Endometrial microvascular endothelial cells (primary cell): Measurements from ENCODE around the gene OCEL1. TPM values are rescaled to one million over a fixed set of nuclear protein-coding genes. Genes with fewer than 3 reads are reported as not detected.
"Not testable (repeated sequence)": the region's sequence is repeated elsewhere in the genome, so short reads cannot be mapped to it uniquely, and the experiment has no call there.

Experiments
- in situ Hi-C: cut with HindIII; loops from 2 replicates; pipeline ENCODE4 v1.10.0; 2017; ENCODE audit warnings: low sequenced_read_pairs, low pct_unique_long_range_greater_than_20kb; ENCODE audit errors: inconsistent ontology term
- total RNA-seq: library from RNA; depleted of rRNA; stranded (reverse); fragments of >200 nt; gene quantifications from one replicate; pipeline ENCODE4 v1.2.3, GENCODE V29; 2015; ENCODE audit errors: inconsistent ontology term

Gene OCEL1
- total RNA-seq, 1 donor from 2014 or later = 2.7 TPM

DNA sequence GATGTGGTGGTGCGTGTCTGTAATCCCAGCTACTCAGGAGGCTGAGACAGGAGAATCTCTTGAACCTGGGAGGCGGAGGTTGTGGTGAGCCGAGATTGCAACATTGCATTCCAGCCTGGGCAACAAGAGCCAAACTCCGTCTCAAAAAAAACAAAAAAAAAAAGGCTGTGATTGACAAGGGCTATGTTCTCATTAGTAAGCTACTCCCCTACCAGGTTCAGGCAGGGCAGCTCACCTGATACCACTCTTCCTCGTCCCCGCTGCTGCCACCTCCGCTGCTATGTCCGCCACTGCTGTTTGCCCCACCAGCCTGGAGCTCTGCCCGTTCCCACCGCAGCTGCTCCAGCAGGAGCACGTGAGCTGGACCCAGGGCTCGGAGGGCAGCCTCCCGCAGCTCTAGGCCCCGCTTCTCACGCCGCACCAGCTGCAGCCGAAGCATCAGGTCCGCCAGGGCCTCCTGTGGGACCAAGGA, 29.2 kb downstream of the OCEL1 start:
- in situ Hi-C loops = no loop called here

DNA sequence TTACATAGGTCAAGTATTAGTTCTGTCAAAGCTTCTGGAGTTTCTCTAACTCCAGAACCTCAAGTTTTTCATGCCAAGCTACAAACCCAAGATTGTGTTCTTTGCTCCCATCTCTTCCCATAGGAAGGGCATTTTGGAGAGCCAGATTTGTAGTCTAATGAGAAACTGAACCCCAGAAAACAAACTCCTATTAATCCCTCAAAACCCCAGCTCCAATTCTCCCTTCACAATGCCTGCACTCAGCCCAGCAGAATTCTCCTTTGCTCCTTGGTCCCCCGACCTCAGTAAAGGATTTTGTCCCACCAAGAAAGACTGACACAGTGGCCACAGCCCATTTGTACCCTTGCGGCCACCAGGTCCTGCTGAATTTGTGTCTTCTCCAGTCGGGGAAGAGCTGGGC, 30.1 kb downstream of the OCEL1 start:
- in situ Hi-C loops = no loop called here

DNA sequence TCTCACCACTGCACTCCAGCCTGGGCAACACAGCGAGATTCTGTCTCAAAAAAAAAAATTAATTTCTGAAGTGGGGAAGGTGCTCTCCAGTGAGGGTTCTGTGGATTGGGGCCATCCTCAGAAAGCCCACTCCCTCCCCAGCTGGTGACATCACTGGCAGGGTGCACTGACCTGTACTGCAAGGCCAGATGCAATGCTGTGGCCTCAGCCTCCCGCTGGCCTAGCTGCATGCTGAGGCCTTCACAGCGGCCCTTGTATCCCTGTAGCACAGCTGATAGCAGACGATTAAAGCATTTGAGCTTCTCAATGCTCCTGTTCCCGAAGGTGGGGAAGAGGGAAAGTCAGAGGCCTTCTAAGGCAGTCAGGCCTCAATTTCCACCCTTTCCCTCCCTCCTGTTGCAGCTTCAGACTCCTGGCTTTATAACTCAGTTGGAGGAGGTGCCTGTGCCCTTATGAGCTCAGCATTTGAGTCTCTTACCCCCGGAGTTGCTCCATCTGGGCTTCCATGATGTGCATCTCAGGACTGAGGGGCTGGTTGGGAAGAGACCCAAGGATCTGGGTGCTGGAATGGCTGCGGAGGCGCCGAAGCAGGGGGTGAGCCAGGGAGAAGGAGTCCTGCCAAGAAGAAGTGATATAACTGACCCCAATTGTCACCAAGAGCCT, 33.2 kb downstream of the OCEL1 start:
- in situ Hi-C loops = no loop called here

DNA sequence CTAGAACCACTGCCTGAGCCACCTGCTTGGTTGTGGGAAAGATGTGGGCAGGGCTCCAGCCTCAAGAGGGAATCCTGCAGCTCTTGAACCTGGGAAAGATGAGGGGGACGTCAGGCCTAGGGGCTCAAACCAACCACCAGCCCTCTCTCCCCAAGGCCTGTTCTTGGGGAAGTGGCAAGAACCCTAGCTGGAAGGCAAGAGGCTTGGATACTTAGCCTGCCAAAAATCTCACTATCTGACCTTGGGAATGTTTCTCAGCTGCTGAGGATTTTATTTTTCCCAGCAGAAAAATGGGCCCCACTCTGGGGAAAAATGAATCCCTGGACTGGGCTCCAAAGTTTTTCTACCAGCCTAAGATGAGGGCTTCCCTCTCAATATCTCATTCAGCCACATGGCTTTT, 33.9 kb downstream of the OCEL1 start:
- in situ Hi-C loops = no loop called here

DNA sequence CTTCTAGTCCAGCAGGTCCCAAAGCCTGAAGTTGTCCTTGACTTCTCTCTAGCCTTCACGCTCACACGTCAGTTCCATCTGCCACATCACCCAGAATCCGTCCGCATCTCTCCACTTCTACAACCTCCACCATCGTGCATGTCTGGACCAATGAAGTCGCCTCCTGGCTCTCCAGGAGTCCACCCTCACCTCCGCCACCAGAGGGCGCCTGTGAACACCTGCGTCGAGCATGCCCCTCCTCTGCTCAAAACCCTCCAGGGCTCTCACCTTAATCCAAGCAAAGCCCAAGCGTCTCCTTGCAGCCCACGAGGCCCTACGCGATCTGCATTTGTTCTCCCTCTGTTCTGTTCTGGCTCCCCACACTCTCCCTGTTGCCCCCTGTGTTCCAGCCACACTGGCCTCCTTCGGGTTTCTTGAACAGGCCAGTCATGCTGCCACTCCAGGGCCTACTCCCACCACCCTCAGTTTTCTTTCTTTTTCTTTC, 34.9 kb downstream of the OCEL1 start:
- in situ Hi-C loops = no loop called here

DNA sequence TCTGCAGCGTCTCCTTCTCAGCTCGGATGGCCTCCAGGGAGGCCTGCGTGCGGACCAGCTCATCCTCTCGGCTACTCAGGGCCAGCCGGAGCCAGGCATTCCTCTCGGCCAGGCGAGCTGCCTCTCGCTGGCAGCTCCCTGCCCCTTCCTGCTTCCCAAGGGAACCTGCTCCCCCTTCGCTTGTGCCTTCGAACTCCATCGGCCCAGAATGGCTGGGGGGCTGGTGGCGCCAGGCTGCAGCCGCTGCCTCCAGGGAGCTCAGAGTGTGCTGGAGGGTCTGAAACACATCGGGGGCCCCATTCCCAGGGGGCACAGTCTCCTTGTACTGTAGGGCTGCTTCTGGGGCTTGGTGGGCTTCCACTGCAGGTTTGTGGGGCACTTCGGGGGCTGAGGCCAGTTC, 36.5 kb downstream of the OCEL1 start:
- in situ Hi-C loops = no loop called here

DNA sequence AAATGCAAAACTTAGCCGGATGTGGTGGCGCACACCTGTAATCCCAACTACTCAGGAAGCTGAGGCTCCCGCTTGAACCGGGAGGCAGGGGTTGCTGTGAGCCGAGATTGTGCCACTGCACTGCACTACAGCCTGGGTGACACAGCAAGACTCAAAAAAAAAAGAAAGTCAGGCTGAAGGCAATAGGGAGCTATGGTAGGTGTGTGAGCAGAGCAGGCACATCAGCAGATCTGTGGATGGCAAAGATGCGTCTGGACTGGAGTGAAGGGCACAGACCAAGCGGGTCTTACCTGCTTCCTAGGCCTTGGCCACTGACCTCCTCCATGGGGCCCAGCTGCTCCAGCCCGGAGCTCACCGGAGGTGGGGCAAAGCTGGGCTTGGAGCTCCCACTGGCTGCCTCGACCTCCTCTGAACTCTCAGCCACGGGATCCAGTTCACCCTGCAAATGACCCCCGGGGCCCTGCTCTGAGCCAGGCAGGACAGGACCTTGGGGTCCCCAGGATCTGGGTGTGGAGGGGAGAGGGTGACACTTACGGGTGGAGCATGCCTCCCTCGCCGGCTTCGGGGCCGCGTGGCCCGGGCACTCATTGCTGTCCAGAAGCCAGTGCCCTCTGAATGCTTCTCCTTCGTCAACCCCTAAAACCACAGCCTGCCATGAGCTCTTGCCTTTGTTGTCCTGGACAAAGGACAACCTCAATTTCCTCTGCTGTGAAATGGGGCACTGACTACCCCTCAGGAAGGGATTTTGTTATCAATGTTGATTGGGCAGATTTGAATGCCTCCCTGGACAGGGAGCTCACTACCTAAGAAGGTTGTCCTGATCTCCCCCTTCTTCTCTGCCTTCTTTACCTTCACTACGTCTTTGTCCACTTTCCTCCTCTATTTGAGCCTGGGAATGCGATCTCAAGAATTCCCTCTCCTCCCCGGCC, 38.0 kb downstream of the OCEL1 start:
- in situ Hi-C loops = no loop called here

DNA sequence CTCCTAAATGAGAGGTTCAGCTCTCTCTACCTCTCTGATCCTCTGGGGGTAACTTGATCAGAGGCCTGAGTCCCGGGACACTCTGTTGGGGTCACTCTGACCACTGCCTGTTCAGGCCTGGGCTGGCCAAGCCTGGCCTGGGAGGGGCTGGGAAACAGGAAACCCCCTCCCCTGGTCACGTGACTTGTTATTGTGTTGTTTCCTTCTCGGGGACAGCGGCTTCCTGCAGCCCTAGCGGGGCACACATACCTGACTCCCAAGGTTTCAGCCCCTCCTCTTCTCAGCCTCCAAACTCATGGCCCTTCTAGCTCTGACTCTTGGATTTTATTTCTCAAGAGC, 38.6 kb downstream of the OCEL1 start, which contains the start of gene USHBP1:
USHBP1 (minus strand) TSS at position 105 of the 339 bp plus-strand sequence. CDS start 446 bp downstream, outside the sequence.
- in situ Hi-C loops = no loop called here

DNA sequence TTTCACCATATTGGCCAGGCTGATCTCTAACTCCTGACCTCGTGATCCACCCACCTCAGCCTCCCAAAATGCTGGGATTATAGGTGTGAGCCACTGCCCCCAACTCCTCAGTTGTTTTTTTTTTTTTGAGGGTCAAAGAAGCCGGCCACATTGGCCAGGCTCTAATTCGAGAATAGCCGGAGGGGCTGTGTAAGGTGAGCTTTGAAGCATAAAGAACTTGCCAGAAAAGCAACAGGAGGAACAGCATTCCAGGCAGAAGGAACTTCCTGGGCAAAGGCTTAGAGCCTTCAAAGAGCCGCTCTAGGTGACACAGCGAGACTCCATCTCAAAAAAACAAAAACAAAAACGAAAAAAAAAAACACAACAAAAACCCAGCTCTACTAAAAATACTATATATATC, 40.0 kb downstream of the OCEL1 start:
- in situ Hi-C loops = no loop called here

DNA sequence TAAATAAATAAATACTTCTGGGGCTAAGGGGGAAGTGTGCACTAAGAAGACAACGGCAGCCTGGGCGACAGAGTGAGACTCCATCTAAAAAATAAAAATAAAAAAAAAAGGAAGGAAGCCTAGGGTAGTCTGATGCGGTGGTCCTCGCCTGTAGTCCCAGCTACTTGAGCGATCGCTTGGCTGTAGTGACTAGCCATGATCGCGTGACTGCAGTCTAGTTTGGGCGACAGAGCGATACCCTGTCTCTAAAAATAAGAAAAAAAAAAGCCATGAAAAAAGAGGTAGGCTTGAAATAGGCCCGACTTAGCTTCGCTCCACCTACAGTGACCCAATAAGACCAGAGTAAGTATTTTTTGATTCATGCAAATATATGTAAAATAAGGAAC, 40.6 kb downstream of the OCEL1 start:
- in situ Hi-C loops = no loop called here

DNA sequence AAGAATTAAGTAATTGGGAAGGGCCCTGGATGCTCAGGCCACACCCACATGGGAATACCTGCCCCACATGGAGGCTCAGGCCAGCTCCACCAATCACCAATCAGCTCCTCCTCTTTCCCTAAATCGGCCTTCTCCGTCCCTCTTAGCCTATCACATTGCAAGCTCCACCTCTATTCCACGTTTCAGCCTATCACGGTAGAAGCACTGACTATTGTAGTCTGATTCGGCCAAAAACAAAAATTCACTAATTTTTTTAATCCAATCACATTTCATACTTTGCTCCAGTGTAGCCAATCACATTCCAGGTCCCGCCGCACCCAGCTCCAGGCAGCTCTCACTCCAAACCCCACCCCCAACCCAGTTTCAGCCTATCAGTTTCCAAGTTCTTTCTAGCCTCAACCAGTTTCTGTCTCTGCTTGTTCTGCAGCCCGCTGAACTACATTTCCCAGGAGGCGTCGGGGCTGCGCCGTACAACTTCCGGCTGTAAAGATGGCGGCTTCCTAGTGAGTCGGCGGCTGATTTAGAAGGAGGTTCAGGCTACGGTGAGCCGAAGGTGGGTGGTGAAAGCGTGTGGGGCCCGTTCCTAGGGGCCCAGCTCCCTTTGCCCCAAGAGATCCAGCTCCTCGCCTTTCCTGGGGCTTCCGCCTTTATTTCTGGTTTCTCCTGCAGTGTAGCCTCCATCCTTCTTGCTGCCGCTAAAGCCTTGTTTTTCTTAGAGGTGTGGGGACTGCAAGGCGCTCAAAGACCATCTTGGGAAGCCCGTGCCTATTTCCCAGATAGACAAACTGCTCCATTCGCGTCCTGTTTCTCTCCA, 41.2 kb downstream of the OCEL1 start, which contains the start of gene BABAM1:
BABAM1 (plus strand) TSS at position 469 of the 814 bp plus-strand sequence. CDS start 1,364 bp downstream, outside the sequence.
- in situ Hi-C loops = no loop called here

DNA sequence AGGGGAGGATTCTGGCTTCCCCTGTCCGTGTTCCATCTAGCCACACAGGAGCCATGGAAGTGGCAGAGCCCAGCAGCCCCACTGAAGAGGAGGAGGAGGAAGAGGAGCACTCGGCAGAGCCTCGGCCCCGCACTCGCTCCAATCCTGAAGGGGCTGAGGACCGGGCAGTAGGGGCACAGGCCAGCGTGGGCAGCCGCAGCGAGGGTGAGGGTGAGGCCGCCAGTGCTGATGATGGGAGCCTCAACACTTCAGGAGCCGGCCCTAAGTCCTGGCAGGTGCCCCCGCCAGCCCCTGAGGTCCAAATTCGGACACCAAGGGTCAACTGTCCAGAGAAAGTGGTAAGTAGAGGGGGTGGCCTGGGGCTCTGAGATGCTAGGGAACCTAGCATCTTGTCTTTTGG, 42.7 kb downstream of the OCEL1 start:
- in situ Hi-C loops = no loop called here

DNA sequence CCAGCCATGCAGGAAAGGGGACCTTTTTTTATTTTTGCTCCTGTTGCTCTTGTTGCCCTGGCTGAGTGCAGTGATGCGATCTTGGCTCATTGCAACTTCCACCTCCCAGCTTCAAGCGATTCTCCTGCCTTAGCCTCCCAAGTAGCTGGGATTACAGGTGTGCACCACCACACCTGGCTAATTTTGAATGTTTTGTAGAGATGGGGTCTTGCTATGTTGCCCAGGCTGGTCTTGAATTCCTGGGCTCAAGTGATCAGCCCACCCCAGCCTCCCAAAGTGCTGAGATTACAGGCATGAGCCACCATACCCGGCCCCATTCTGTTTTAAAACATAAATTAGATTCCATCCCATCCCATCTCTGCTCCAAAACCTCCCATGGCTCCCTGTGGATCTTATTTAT, 48.9 kb downstream of the OCEL1 start:
- in situ Hi-C loops = not testable (repeated sequence)

DNA sequence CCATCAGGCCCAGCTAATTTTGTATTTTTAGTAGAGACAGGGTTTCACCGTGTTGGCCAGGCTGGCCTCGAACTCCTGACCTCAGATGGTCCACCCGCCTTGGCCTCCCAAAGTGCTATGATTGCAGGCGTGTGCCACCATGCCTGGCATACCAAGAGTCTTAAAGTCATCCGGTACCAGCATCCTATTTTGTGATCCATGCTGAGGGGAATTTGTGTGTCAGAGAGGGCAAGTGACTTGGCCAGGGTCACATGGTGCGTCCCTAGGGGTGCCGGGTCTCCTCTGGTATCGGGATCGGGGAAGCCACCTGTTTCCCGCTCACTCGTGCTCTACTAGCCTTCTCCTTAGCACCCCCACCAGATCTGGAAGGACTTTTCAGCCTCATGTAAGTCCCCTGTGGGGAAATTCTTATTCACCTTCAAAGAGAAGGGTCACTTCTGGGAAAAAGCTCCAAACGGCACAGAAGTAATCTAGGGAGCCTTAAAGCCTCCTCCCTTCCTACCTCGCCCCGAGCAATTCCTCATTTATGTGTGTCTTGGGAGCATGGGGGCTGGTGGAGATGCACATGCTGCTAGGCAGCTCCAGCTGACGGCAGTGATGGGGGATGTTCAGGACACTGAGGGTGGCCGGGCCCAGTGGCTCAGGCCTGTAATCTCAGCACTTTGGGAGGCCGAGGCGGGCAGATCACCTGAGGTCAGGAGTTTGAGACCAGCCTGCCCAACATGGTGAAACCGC, 49.6 kb downstream of the OCEL1 start:
- in situ Hi-C loops = no loop called here

Other genes with a start within 250 kb of the OCEL1 start
- gene CPAMD8, start 199.4 kb upstream of the OCEL1 start, total RNA-seq = 0.46 TPM
- 14.2 TPM for gene HAUS8, start 150.8 kb upstream of the OCEL1 start, total RNA-seq
- 60.7 TPM for gene MYO9B, start 150.4 kb upstream of the OCEL1 start, total RNA-seq
- gene USE1, start 10.9 kb upstream of the OCEL1 start, total RNA-seq = 11.1 TPM
- 40.9 TPM for gene NR2F6, start 19.7 kb downstream of the OCEL1 start, total RNA-seq
- 18.5 TPM for gene USHBP1, start 38.5 kb downstream of the OCEL1 start, total RNA-seq
- gene BABAM1, start 41.2 kb downstream of the OCEL1 start, total RNA-seq = 139 TPM
- gene ANKLE1, start 55.7 kb downstream of the OCEL1 start, total RNA-seq = 1.0 TPM
- gene ABHD8, start 77.2 kb downstream of the OCEL1 start, total RNA-seq = 6.6 TPM
- 115 TPM for gene MRPL34, start 79.6 kb downstream of the OCEL1 start, total RNA-seq
- 48.1 TPM for gene DDA1, start 83.3 kb downstream of the OCEL1 start, total RNA-seq
- gene ANO8, start 108.6 kb downstream of the OCEL1 start, total RNA-seq = 0.84 TPM
- gene GTPBP3, start 111.3 kb downstream of the OCEL1 start, total RNA-seq = 36.8 TPM
- gene PLVAP, start 151.1 kb downstream of the OCEL1 start, total RNA-seq = 0.46 TPM
- not detected for gene CCDC194, start 168.0 kb downstream of the OCEL1 start, total RNA-seq
- 306 TPM for gene BST2, start 179.4 kb downstream of the OCEL1 start, total RNA-seq
- gene MVB12A, start 193.8 kb downstream of the OCEL1 start, total RNA-seq = 88.0 TPM
- not detected for gene TMEM221, start 222.4 kb downstream of the OCEL1 start, total RNA-seq
- gene NXNL1, start 234.7 kb downstream of the OCEL1 start, total RNA-seq = not detected
- 7.5 TPM for gene SLC27A1, start 244.3 kb downstream of the OCEL1 start, total RNA-seq